GM18520 (cell line): ENCODE results near the gene DPYSL4.
"Not testable (repeated sequence)": the region's sequence is repeated elsewhere in the genome, so short reads cannot be mapped to it uniquely, and the experiment has no call there.

Source experiments
- ATAC-seq: cut with Tn5 transposase; IDR thresholded peaks from one replicate; pipeline ENCODE4 v1.9.1; 2021; ENCODE audit not compliant: unreplicated experiment

The DPYSL4 gene

GRCh38 chr10:132205650-132206376 lies 19.1 kb downstream of the DPYSL4 start:
- ATAC-seq = no peak

GRCh38 chr10:132206377-132206745 lies 19.6 kb downstream of the DPYSL4 start:
- no peak for ATAC-seq

GRCh38 chr10:132206806-132207535 lies 20.2 kb downstream of the DPYSL4 start:
- no peak for ATAC-seq

GRCh38 chr10:132207536-132208461 lies 21.1 kb downstream of the DPYSL4 start:
- ATAC-seq = no peak

- no peak for ATAC-seq
These were observed 21.8 kb downstream of the DPYSL4 start for GRCh38 chr10:132208462-132209050.

GRCh38 chr10:132209130-132209529 lies 22.4 kb downstream of the DPYSL4 start:
- no peak for ATAC-seq

- ATAC-seq = no peak
These were observed 23.3 kb downstream of the DPYSL4 start for GRCh38 chr10:132209978-132210530.

- ATAC-seq = no peak
These were observed 24.0 kb downstream of the DPYSL4 start for GRCh38 chr10:132210766-132211165.

- ATAC-seq = no peak
These were observed 24.5 kb downstream of the DPYSL4 start for GRCh38 chr10:132211246-132211645.

- no peak for ATAC-seq
These were observed 26.1 kb downstream of the DPYSL4 start for GRCh38 chr10:132212816-132213215.

- ATAC-seq = no peak
These were observed 27.2 kb downstream of the DPYSL4 start for GRCh38 chr10:132213917-132214316.

- not testable (repeated sequence) for ATAC-seq
These were observed 29.7 kb downstream of the DPYSL4 start for GRCh38 chr10:132216441-132216840.

GRCh38 chr10:132219486-132219885 lies 32.7 kb downstream of the DPYSL4 start:
- ATAC-seq = no peak

GRCh38 chr10:132220061-132220460 lies 33.3 kb downstream of the DPYSL4 start:
- no peak for ATAC-seq

- ATAC-seq = not testable (repeated sequence)
These were observed 34.2 kb downstream of the DPYSL4 start for GRCh38 chr10:132220996-132221395.

- no peak for ATAC-seq
These were observed 36.0 kb downstream of the DPYSL4 start for GRCh38 chr10:132222726-132223125.

- ATAC-seq = no peak
These were observed 36.4 kb downstream of the DPYSL4 start for GRCh38 chr10:132223156-132223590.

GRCh38 chr10:132223611-132224342 lies 37.0 kb downstream of the DPYSL4 start:
- ATAC-seq = no peak

- ATAC-seq = no peak
These were observed 37.8 kb downstream of the DPYSL4 start for GRCh38 chr10:132224343-132225072.
